Ammon's horn (tissue), 1 donor: Measurements from ENCODE around the gene TRIP10.
"Not testable (repeated sequence)": the region's sequence is repeated elsewhere in the genome, so short reads cannot be mapped to it uniquely, and the experiment has no call there.

Source experiments
- DNase-seq: peaks from one replicate; pipeline ENCODE4 v3.0.0-alpha.2; 2016; ENCODE audit warnings: low spot score

TRIP10 gene

GRCh38 chr19:6743066-6743465, 3.6 kb downstream of the TRIP10 start:
- DNase-seq = no peak

GRCh38 chr19:6743714-6744380, 4.4 kb downstream of the TRIP10 start:
- DNase-seq = no peak

- peak; percentile 61 for DNase-seq
Measured at GRCh38 chr19:6744381-6745301, 5.2 kb downstream of the TRIP10 start.

- DNase-seq = no peak
Measured at GRCh38 chr19:6745965-6746364, 6.5 kb downstream of the TRIP10 start.

GRCh38 chr19:6748543-6748942, 9.1 kb downstream of the TRIP10 start:
- not testable (repeated sequence) for DNase-seq

GRCh38 chr19:6750062-6750461, 10.6 kb downstream of the TRIP10 start:
- DNase-seq = no peak

GRCh38 chr19:6751189-6751588, 11.7 kb downstream of the TRIP10 start:
- no peak for DNase-seq

- no peak for DNase-seq
Measured at GRCh38 chr19:6752256-6753177, 13.0 kb downstream of the TRIP10 start.

GRCh38 chr19:6753178-6754031, 13.9 kb downstream of the TRIP10 start:
- DNase-seq = peak; percentile 27

- no peak for DNase-seq
Measured at GRCh38 chr19:6754136-6754535, 14.7 kb downstream of the TRIP10 start.

GRCh38 chr19:6754653-6755463, 15.4 kb downstream of the TRIP10 start:
- no peak for DNase-seq

GRCh38 chr19:6760606-6761005, 21.1 kb downstream of the TRIP10 start:
- DNase-seq = no peak

- DNase-seq = no peak
Measured at GRCh38 chr19:6761053-6761676, 21.7 kb downstream of the TRIP10 start.

- not testable (repeated sequence) for DNase-seq
Measured at GRCh38 chr19:6762253-6762797, 22.8 kb downstream of the TRIP10 start.

- DNase-seq = no peak
Measured at GRCh38 chr19:6765738-6766356, 26.4 kb downstream of the TRIP10 start.

- no peak for DNase-seq
Measured at GRCh38 chr19:6766357-6767080, 27.0 kb downstream of the TRIP10 start.

- DNase-seq = no peak
Measured at GRCh38 chr19:6767081-6767356, 27.5 kb downstream of the TRIP10 start.

- DNase-seq = peak; percentile 22
Measured at GRCh38 chr19:6767357-6768235, 28.1 kb downstream of the TRIP10 start, which contains the start of gene SH2D3A. Gene SH2D3A, minus strand, starts transcription at chr19:6767435. Its CDS starts 3,687 bp downstream, at chr19:6763748.
